ENCODE measurements around the gene CLSTN2.

Gene CLSTN2

DNA sequence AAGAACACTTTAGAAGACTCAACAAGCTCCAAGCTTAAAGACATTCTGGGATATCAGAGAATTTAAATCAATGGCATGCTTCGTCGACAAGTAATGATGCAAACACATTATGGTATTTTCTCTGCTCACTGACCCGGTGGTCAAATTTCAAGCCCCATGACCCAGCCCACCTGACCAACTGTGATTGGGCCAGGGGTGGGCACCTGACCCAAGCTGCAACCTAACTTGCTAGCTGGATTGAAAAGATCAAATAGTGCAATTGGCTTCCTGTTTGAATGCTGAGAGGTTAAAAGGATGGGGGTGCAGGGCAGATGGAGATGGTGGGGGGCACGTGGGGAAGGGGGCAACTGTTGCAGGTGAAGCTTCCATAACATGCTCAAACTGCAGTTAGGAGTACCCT is 250.4 kb downstream of the CLSTN2 start:
- no peak for DNase-seq (ENCODE audit: low read depth, low spot score)

DNA sequence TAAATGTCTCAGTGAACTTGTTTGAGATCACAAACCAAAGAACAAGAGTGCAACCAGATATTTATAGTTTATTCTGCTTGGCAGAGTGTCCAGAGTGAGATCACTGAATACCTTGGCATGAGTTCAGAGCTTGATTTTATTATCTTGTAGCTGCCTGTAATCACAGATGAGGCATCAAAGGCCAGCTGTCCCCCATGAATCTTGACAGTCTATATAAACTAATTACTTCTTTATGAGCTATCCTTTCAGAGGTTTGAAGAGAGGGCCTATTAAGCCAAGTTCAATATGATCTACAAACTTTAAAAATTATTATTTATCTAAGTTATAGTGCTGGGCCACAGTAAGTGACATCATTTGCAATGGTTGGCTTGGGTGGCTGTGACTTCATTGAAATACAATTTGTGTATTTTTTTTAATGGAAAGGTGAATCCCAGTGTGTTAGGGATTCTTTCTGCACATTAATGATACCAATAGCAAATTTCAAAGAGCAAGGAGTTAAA is 251.5 kb downstream of the CLSTN2 start:
- no peak for DNase-seq (ENCODE audit: low read depth, low spot score)

DNA sequence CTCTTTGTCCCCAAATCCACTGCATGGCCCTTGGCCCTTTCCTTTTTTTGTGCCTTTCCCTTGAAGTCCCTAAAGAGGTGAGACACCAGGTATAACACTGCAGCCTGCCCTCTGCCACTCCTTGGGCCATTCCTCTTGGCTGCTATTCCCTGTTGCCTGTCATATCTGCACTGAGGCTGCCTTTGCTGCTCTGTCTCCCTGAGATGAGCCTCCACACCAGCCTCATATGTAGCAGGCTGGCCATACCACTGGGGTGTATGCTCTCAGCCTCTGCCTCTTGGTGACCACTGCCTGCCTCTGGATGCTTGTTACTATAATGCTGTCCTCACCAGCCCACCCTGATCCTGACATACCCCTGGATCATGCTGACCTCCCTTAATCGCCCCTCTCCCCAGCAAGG is 252.0 kb downstream of the CLSTN2 start:
- no peak for DNase-seq (ENCODE audit: low read depth, low spot score)

DNA sequence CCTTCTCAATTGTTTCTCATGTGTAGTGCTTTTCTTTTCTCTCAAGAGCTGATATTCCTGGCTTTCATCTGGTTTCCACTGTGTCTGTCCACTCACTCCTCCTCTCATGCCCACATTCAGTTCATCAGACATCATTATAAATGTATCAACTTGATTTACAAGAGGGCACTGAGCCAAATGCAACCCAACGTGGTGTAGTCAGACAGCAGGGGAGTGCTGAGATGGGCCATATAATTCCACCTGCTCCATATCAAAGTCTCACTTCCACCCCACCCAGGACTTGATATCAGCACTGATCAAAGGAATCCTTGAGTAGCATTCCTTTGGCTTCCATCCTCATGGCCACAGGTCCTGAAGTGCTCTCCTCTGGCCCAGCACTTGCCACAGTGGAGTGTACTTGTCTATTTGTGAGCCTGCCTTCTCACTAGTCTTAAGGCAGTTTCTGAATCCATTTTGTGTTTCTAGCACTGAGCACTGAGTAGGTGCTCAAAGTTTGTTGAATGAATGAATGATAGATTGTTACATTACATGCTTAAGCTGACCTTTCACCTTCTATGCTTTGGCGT is 252.8 kb downstream of the CLSTN2 start:
- no peak for DNase-seq (ENCODE audit: low read depth, low spot score)

DNA sequence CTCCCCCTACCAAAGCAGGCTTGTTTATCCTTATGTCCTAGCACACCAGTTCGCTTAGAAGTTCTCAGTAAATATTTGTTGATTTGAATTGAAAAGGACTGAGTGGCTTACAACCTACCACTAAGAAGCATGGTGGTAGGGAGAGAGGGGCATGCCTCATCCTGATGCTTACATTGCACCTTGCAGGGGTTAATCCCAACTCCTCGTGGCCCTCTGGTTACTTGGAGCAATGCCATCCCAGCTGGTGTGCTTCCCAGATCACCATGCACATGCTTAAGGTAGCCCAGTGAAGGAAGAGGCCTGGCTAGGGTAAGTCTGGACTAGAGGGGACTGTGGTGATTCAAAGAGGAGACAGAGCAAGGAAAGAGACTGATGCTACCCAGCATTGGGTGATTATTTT is 253.3 kb downstream of the CLSTN2 start:
- no peak for DNase-seq (ENCODE audit: low read depth, low spot score)

DNA sequence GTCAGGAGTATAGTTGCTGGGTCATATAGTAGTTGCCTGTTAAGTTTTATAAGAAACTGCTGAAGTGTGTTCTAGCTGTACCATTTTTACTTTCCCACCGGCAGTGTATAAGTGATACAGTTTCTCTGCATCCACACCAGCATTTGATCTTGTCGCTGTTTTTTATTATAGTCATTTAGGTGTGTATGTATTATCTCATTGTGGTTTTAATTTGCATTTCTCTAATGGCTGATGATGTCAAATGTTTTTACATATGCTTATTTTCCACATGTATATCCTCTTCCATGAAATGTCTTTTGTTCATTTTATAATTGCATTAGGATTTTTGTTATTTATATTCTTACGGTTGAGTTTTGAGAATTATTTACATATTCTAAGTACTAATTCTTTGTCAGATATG is 254.3 kb downstream of the CLSTN2 start:
- DNase-seq (ENCODE audit: low read depth, low spot score) = no peak

DNA sequence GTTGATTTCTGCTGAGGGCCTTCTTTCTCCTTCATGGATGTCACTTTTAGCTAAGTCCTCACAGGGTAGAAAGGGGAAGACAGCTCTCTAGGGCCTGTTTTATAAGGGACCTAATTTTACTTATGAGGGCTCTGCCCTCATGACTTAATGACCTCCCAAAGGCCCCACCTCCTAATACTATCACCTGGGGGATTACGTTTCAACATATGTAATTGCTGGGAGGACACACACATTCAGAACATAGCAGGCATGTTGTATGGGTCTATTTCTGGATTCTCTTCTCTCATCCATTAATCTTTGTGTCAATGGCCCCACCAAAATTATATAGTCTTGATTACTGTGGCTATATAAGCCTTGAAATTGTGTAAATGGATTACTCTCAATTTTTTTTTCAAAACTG is 255.0 kb downstream of the CLSTN2 start:
- DNase-seq (ENCODE audit: low read depth, low spot score) = no peak

DNA sequence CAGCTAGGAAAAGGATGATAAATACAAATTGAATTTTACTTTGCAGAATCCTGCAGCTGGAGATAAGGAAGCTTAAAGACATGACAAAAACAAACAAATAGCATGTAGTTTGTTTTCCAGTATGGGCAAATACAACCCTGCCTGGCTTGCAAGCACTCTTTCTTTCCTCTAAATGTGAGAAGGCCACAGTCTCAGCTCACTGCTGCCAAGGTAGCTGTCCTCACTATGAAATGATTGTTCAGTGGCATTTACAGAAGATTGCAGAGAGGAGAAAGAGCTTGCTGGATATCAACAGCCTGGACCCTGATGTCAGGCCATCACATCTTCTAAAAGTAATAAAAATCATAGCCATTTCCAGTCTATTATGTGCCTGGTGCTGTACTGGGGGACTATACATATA is 262.0 kb downstream of the CLSTN2 start:
- DNase-seq (ENCODE audit: low read depth, low spot score) = no peak

DNA sequence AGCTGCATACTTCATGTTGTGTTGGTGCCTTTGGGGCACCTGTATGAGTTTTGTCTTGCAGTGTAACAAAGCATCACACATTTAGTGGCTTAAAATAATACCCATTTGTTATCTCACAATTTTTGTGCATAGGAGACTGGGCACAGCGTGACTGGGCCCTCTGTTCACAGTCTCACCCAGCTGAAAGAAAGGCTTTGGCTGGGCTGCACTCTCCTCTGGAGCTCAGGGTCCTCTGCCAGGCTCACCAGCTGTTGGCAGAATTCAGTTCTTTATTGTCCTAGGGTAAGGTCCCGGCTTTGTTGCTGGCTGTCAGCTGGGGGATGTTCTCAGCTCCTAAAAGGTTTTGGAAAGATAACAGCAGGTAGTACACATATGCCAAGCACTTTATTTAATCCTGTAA is 263.3 kb downstream of the CLSTN2 start:
- no peak for DNase-seq (ENCODE audit: low read depth, low spot score)

DNA sequence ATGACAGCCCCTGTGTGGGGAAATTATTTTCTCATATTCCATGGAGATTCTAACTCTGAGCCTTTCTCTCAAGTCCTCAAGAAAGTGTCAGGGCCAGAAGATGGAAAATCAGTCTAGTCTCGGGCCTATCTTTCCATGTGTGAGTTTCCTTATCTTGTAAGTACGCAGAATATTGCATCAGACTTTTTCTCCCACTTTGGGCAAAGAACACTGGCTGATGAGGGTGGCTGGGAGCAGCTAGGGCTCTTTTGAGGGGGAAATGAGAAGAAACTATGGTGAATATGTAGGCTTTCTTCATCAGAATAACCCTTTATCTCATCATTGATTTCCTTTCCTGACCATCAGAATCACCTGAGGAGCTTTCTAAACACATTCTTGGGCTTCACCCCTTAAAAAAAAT is 264.0 kb downstream of the CLSTN2 start:
- no peak for DNase-seq (ENCODE audit: low read depth, low spot score)

DNA sequence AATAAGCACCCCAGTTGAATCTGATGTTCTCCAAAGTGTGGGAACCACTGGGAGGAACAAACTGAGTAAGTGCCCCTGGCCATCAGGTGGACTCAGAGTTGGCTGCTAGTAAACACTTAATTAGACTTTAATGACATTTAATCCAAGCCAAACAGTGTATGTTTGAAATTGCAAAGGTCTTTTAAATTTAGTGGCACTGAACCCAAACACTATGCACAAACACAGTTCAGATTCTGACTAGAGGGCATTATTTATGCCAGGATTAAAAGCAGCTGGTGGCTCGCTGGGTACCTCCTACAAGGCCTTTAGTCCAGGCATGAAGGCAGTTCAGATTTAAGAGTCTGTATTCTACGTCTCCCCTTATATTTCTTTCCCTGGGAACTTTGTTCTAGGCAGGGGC is 264.8 kb downstream of the CLSTN2 start:
- DNase-seq (ENCODE audit: low read depth, low spot score) = no peak

DNA sequence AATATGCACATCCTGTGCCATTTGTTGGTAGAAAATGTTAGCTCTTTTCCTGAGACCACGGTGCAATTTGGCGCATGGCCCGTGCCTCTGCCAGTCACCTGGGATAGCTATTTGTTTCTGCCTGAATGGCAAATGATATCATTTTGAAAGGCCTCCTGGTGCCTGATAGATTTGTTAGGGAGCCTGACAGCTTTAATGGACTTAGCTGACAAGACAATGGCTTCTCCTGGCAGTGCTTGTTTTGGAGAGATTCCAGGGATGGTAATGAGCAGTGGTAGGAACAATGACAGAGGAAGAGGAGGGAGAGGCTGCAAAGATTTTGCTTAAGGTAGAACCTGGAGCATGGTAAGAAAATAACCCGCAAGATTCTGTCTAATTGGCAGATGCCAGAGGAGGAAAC is 268.5 kb downstream of the CLSTN2 start:
- DNase-seq (ENCODE audit: low read depth, low spot score) = no peak

DNA sequence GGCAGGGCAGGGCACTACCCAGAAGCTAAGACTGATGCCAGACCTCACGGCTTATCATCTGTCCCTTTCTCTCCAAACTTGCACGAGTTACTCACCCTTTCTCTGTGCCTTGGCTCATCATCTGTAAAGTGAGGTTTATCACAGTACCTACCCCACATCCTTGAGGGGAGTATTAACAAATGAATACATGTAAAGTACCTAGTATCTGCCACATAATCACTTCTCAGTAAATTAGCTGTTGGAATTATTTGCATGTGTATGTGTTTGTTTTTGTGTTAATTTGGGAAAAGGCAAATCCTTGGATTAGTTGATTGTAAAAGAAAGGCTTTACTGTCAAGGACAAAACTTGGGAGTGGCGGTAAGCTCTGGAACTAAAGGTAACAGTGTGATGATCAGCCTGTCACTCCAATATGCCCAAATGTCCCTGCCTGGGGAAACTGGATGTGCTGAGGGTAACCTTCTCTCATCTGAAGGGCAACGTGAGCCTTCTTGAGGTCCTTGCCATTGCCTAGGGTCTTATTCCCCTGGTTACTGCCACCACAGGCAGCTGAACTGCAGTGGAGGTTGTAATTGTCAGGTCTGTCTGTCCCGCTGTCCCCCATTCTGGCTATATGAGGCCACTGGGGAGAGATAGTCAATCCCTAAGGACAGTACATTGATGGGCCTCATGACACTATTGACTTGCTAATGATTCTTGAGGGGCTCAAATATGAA is 269.4 kb downstream of the CLSTN2 start:
- no peak for DNase-seq (ENCODE audit: low read depth, low spot score)

DNA sequence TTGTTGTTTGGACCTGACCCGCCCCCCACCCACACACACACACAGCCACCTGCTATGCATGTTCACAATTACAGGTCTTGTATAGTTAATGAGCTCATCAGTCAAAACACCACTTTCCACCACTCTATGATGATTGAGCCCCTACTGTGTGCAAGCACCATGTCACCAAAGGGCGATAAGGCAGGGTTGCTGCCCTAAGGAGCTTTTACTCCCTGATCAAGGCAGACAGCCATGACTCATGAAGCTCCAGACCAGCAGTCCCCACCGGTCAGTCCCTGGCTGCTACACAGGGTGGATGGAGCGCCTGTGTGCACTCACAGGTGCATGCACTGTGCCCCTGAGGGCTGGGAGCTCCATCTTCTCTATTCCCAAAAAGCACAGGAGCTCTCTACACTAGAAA is 270.6 kb downstream of the CLSTN2 start:
- DNase-seq (ENCODE audit: low read depth, low spot score) = no peak

DNA sequence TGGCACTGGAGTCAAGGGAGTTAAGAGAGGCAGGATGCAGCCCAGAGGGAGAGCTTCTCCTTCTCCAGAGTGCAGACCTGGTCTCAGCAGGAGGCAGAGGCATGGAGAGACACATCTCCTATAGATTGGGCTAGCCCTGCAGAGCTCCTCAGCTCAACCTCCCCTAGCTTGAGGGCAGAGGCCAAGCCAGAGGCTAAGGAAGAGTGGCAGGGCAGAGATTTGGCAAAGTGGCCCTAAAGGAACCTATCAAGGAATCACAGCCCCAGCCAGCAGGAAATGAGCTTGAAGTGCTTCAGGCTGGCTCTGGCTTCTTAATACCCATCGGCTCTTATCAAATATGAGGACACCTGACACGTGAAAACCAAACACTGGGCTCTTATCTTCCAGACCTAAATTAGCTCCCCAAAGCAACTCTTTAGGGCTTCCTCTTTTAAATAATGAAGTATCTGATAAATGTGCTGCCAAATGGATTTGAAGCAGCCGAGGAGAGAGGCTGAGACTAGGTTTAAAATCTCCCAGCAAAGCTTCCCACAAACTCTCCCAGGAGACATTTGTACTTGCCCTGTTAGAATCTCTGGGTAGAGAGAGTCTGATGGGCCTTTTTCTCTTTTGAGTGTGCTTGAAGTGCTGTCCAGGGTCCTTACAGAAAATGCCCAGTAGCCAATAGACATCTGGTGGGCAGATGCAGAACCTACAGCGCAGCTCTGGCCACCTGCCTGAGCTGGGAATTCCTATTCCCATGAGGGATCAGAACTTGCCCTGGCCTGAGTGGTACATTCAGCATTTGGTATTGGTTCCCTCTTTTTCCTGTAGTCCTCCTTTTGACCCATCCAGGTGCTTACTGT is 271.4 kb downstream of the CLSTN2 start:
- DNase-seq (ENCODE audit: low read depth, low spot score) = no peak

DNA sequence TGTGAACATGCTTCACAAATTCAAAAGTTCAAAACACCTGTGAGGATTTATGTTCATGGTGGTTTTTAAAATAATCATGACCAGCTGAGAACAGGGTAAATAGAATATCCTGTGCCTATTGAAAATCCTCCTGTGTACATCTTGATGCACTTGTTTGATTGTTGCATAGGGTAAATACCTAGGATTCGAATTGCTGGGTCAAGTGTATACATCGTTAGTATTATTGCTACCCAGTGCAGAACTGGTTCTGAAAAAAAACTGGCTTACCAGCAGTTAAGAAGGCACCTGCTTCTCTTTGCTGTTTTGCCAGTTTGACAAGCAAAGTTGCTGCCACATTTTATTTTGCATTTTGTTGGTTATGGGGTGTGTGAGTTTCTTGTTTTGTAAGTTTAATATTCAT is 272.6 kb downstream of the CLSTN2 start:
- DNase-seq (ENCODE audit: low read depth, low spot score) = no peak

DNA sequence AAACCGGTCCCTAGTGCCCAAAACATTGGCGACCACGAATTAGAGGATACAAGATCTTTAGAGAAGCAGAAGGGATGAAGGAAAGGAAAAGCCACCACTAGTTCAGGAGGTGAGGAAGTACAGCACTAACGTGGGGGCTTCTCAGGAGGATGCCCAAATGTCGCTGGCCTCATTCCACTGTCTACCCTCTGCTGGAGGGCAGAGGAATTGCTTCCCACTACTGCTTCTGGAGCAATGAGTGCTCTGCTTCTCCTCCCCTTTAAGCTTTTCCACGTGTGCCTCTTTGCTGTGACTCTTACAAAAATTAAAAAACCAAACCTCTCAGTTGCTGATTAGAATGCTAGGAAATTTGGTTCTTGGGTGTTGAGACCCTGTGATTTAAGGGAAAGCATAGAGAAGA is 281.3 kb downstream of the CLSTN2 start:
- no peak for DNase-seq (ENCODE audit: low read depth, low spot score)

DNA sequence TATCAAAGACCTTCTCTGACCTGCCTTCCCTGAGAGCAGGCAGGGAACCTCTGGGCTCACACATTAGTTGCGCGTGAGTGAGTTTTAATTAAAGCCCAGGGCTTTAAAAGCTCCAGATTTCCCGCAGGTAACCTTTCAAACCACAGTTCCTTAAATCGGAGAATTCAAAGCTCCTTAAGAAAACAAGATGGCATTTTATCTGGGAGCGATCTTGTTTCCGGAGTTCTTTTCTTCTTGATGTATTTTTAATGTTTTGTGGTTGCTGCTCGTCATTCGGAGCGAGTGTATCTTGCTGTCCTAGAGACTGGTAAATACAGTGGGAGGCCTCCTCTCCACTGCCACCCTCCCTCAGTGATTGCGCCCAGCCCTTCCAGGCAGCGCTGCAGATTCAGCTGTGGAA is 284.3 kb downstream of the CLSTN2 start:
- no peak for DNase-seq (ENCODE audit: low read depth, low spot score)

DNA sequence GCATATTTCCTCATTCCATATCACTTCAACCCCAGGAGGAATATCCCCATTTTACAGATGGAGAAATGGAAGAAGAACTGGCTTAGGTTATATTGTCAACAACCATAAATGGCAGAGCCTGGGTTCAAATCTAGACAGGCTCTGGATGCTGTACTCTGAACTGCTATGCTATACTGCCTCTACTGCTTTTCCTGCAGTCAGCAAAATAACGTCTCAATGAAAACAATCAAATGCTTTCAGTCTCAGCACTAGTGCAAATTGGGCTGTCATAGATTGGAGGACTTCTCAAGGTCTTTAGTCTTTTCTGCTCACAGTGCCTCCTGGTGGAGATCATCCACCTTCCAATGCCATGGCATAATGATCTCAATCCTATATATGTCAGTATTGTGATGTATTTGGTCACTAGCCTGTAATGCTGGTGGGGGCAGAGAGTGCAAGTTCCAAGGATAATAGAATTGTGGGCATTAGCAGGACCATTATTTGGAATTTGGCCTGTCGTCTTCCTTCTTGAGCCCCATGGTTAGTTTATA is 285.0 kb downstream of the CLSTN2 start:
- DNase-seq (ENCODE audit: low read depth, low spot score) = no peak

DNA sequence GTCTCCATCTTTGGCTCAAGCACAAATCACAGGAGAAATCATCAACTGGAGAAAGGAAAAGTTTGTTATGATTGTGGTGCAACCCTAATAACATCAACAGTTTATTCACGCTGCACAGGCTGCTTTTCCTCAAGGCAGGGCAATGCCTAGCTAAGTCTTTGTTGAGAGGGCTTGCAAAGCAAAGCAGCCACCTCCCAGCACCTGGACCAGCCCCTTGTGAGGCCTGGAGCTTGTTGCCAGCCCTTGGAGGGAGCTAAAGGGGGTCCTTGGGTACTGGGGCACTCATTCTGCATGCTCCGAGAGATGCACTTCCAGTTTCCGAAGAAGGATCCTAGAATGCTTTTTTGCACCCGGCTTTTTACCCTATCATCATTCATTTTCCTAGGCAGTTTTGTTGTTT is 288.2 kb downstream of the CLSTN2 start:
- DNase-seq (ENCODE audit: low read depth, low spot score) = no peak

DNA sequence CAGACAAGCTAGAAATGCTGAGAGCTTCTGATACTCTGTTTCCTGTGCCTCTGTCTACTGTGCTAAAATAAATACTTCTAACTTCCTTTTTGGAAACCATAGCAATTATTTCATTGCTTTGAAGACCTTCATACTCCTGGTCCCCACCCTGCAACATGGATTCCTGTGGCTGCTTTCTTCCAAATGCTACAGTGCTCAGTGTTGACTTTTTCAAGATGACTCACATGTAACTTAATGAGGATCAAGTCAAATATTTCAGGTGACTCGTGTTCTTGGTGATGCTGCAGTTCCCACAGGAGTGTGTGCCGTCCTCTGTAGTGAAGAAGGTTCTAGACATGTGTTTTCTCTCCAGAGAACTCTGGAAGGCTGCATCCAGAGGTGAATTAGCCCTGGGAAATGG is 288.6 kb downstream of the CLSTN2 start:
- no peak for DNase-seq (ENCODE audit: low read depth, low spot score)

DNA sequence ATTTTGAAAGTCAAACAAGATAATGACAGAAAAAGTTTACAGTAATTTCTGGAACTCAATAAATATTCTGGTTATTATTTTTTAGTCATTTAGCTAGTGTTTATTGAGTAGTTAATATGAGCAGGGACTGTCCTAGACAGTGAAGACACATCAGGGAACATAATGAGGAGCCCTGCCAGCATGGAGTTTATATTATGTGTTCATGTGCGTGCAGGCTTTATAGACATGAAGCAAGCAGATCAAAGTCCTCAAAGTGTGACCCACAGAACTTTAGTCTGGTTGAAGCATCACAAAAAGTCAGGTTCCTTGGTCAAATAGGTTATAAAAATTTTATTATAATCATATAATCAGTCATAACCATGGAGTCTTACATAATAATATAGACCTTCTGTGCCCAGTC is 289.3 kb downstream of the CLSTN2 start:
- DNase-seq (ENCODE audit: low read depth, low spot score) = no peak

DNA sequence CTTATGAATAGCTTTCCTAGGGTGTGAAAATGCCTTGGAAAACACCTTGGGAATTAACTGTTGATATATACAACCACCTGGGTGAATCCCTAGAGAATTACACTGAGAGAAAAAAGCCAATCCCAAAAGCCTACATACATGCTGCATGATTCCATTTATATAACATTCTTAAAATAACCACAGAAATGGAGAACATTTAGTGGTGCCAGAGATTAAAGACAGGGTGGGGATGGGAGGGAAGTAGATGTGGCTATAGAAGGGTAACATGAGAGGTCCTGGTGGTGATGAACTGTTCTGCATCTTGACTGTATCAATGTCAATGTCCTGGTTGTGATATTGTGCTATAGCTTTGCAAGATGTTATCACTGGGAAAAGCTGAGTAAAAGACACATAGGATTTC is 291.0 kb downstream of the CLSTN2 start:
- no peak for DNase-seq (ENCODE audit: low read depth, low spot score)

Measured in activated CD4-positive, CD25-positive, alpha-beta regulatory T cell treated with anti-CD3 and anti-CD28 coated beads, Interleukin-2, amount 50 U/mL, for 16 hours (primary cell).